Sigmoid colon (tissue), 7 donors: ENCODE data around the gene VCP. TPM values are rescaled to one million over a fixed set of nuclear protein-coding genes. Genes with fewer than 3 reads are reported as not detected.

Source experiments
- DNase-seq: peaks from one replicate; pipeline ENCODE4 v3.0.0-alpha.2; 2019
- H3K27ac ChIP-seq, 4 donors: fragments of 200-600 bp; sonication (generic); one replicate each; pipeline ENCODE4 v1.5.1; 2016 to 2019; ENCODE audit warnings: mild to moderate bottlenecking in 1 of 4
- H3K27me3 ChIP-seq, 3 donors: fragments of 200-600 bp; sonication (generic); one replicate each; pipeline ENCODE4 v1.5.1; 2019; ENCODE audit warnings: mild to moderate bottlenecking in 1 of 3
- H3K36me3 ChIP-seq, 4 donors: fragments of 200-600 bp; sonication (generic); one replicate each; pipeline ENCODE4 v1.5.1; 2016 to 2019
- H3K4me1 ChIP-seq, 4 donors: fragments of 200-600 bp; sonication (generic); one replicate each; pipeline ENCODE4 v1.5.1; 2017 to 2019
- H3K4me3 ChIP-seq, 4 donors: fragments of 200-600 bp; sonication (generic); one replicate each; pipeline ENCODE4 v1.5.1; 2017 to 2019; ENCODE audit warnings: mild to moderate bottlenecking in 2 of 4, moderate library complexity in 1 of 4
- H3K9me3 ChIP-seq, 4 donors: fragments of 200-600 bp in 3 of 4; sonication (generic) in 3 of 4; one replicate each; pipeline versions ENCODE4 v1.5.1 to v1.6.1; 2013 to 2019
- CTCF ChIP-seq, 4 experiments: fragments of 450-650 bp in 3 of 4; fragments of 200-600 bp in 1 of 4; IDR thresholded peaks; one replicate each; pipeline ENCODE4 v1.5.1; 2016 to 2019; ENCODE audit warnings: antibody characterized with exemption in 4 of 4, mild to moderate bottlenecking in 3 of 4, moderate library complexity in 2 of 4
- EP300 ChIP-seq, 4 donors: sonication (generic); formaldehyde crosslinking; IDR thresholded peaks; one replicate each; pipeline ENCODE4 v1.6.1; 2017; ENCODE audit warnings: antibody characterized with exemption in 4 of 4
- POLR2A ChIP-seq, 2 donors: fragments of 450-650 bp; IDR thresholded peaks; one replicate each; pipeline ENCODE4 v1.6.1; 2016; ENCODE audit warnings: antibody characterized with exemption in 2 of 2, mild to moderate bottlenecking in 2 of 2, moderate library complexity in 2 of 2
- POLR2AphosphoS5 ChIP-seq, 4 donors: sonication (generic); formaldehyde crosslinking; IDR thresholded peaks; one replicate each; pipeline ENCODE4 v1.6.1; 2017; ENCODE audit warnings: antibody characterized with exemption in 4 of 4
- WGBS, 2 donors: extraction: QIAGEN DNeasy Blood & Tissue Kit; methylation state at CpG; one replicate each; pipeline ENCODE4 v1.1.7; 2013; 5-methylcytosine and 5-hydroxymethylcytosine counted together
- intact Hi-C: fragments of 100-400 bp; cut with DNase I; formaldehyde crosslinking; loops from one replicate; pipeline ENCODE4 v1.15.1; 2023
- polyA plus RNA-seq, 3 donors: library from polyadenylated mRNA; stranded (reverse); fragments of 200-250 nt; gene quantifications; one replicate each; pipeline ENCODE4 v1.2.3, GENCODE V29; 2013
- total RNA-seq, 4 donors: library from RNA; depleted of rRNA; stranded (reverse); fragments of >200 nt; gene quantifications; one replicate each; pipeline ENCODE4 v1.1.0, GENCODE V29; 2016
- donor health status: healthy with polysubstance abuse.
- donor health status: Bipolar disorder and iron deficiency.
- donor health status: healthy.

VCP gene
- total and polyA plus RNA-seq, 7 donors: 50.5 to 129 (median 108) TPM

- no peaks in the 10 kb centered on the region for H3K9me3 ChIP-seq
- no peak for DNase-seq
- H3K4me3 ChIP-seq: no peak overlapping the region
- H3K27ac ChIP-seq: no peak overlapping the region
- 96 to 98% methylated on average over 1 of the region's 1 CpG for WGBS, 2 donors
- H3K36me3 ChIP-seq: peaks cover 54 to 61% (median 58%) of the 10 kb centered on the region in 4 donors
- no peak for TF ChIP-seq POLR2A (IDR thresholded peaks at IDR 0.05)
- no peak for TF ChIP-seq POLR2AphosphoS5 (IDR thresholded peaks at IDR 0.05)
- no peak for TF ChIP-seq CTCF (IDR thresholded peaks at IDR 0.05)
- TF ChIP-seq EP300 (IDR thresholded peaks at IDR 0.05): no peak
- intact Hi-C loops: no loop called here
- peaks cover 0 to 42% (median 33%) of the 10 kb centered on the region in 4 donors for H3K4me1 ChIP-seq
- no peaks in the 10 kb centered on the region for H3K27me3 ChIP-seq
These were observed 5.4 kb downstream of the VCP start for GRCh38 chr9:35067056-35067455.

GRCh38 chr9:35060548-35061207 is 11.7 kb downstream of the VCP start:
- no peak overlapping the region for H3K4me3 ChIP-seq
- H3K9me3 ChIP-seq: no peaks in the 10 kb centered on the region
- H3K4me1 ChIP-seq: no peaks in the 10 kb centered on the region
- no peak for DNase-seq
- WGBS, 2 donors: 81 to 94% methylated on average over 11 of the region's 11 CpGs
- no peak overlapping the region for H3K27ac ChIP-seq
- intact Hi-C loops: no loop called here
- H3K27me3 ChIP-seq: no peaks in the 10 kb centered on the region
- TF ChIP-seq POLR2A (IDR thresholded peaks at IDR 0.05) (no peak), POLR2AphosphoS5 (IDR thresholded peaks at IDR 0.05) (no peak), CTCF (IDR thresholded peaks at IDR 0.05) (no peak), EP300 (IDR thresholded peaks at IDR 0.05) (no peak)
- H3K36me3 ChIP-seq: peaks cover 89 to 100% (median 96%) of the 10 kb centered on the region in 4 donors

GRCh38 chr9:35059438-35059837 is 13.0 kb downstream of the VCP start:
- Histone ChIP-seq H3K27ac (no peak overlapping the region), H3K36me3 (peaks cover 77 to 100% (median 90%) of the 10 kb centered on the region in 4 donors), H3K9me3 (no peaks in the 10 kb centered on the region), H3K27me3 (no peaks in the 10 kb centered on the region), H3K4me1 (no peaks in the 10 kb centered on the region), H3K4me3 (no peak overlapping the region)
- 95 to 96% methylated on average over 10 of the region's 10 CpGs for WGBS, 2 donors
- TF ChIP-seq POLR2A (IDR thresholded peaks at IDR 0.05): no peak
- no peak for TF ChIP-seq CTCF (IDR thresholded peaks at IDR 0.05)
- no peak for TF ChIP-seq EP300 (IDR thresholded peaks at IDR 0.05)
- intact Hi-C loops: no loop called here
- no peak for DNase-seq

- intact Hi-C loops: no loop called here
- H3K27me3 ChIP-seq: no peaks in the 10 kb centered on the region
- H3K27ac ChIP-seq: no peak overlapping the region
- H3K4me1 ChIP-seq: no peaks in the 10 kb centered on the region
- no peak for DNase-seq
- H3K9me3 ChIP-seq: no peaks in the 10 kb centered on the region
- no peak overlapping the region for H3K4me3 ChIP-seq
- WGBS, 2 donors: 97% methylated on average over 8 of the region's 8 CpGs
- TF ChIP-seq POLR2AphosphoS5 (IDR thresholded peaks at IDR 0.05): no peak
- no peak for TF ChIP-seq POLR2A (IDR thresholded peaks at IDR 0.05)
- TF ChIP-seq CTCF (IDR thresholded peaks at IDR 0.05): no peak
- no peak for TF ChIP-seq EP300 (IDR thresholded peaks at IDR 0.05)
- peaks cover 56 to 92% (median 68%) of the 10 kb centered on the region in 4 donors for H3K36me3 ChIP-seq
These were observed 15.2 kb downstream of the VCP start for GRCh38 chr9:35057271-35057620.
